Renal cortical epithelial cell (primary cell): ENCODE results near the gene UBE2D1. TPM values are rescaled to one million over a fixed set of nuclear protein-coding genes. Genes with fewer than 3 reads are reported as not detected.

ENCODE experiments used
- DNase-seq: peaks from one replicate; pipeline ENCODE4 v3.0.0-alpha.2; 2011; ENCODE audit warnings: low read depth
- total RNA-seq: library from RNA; depleted of rRNA; stranded (reverse); fragments of >200 nt; gene quantifications from 2 replicates; pipeline ENCODE4 v1.2.3, GENCODE V29; 2014

Gene UBE2D1
- total RNA-seq, 1 donor from 2014 or later: 29.4 TPM

GRCh38 chr10:58341422-58341821 is 6.6 kb downstream of the UBE2D1 start:
- DNase-seq: no peak

GRCh38 chr10:58341947-58342346 is 7.1 kb downstream of the UBE2D1 start:
- no peak for DNase-seq

GRCh38 chr10:58347967-58348366 is 13.2 kb downstream of the UBE2D1 start:
- no peak for DNase-seq

- DNase-seq: no peak
These were observed 13.8 kb downstream of the UBE2D1 start for GRCh38 chr10:58348571-58349033.

- DNase-seq: no peak
These were observed 15.2 kb downstream of the UBE2D1 start for GRCh38 chr10:58350023-58350422.

- no peak for DNase-seq
These were observed 16.0 kb downstream of the UBE2D1 start for GRCh38 chr10:58350619-58351323.

GRCh38 chr10:58351616-58352578 is 17.1 kb downstream of the UBE2D1 start:
- no peak for DNase-seq

GRCh38 chr10:58352956-58353610 is 18.3 kb downstream of the UBE2D1 start:
- DNase-seq: no peak

GRCh38 chr10:58356756-58357155 is 21.9 kb downstream of the UBE2D1 start:
- no peak for DNase-seq

- DNase-seq: no peak
These were observed 23.6 kb downstream of the UBE2D1 start for GRCh38 chr10:58358314-58358933.

GRCh38 chr10:58358947-58359346 is 24.1 kb downstream of the UBE2D1 start:
- DNase-seq: no peak

- no peak for DNase-seq
These were observed 24.7 kb downstream of the UBE2D1 start for GRCh38 chr10:58359541-58359940.

- peak; percentile 47 for DNase-seq
These were observed 25.7 kb downstream of the UBE2D1 start for GRCh38 chr10:58360412-58361004.

- no peak for DNase-seq
These were observed 26.5 kb downstream of the UBE2D1 start for GRCh38 chr10:58361353-58361752.

- no peak for DNase-seq
These were observed 27.4 kb downstream of the UBE2D1 start for GRCh38 chr10:58362027-58362789.

- no peak for DNase-seq
These were observed 32.3 kb downstream of the UBE2D1 start for GRCh38 chr10:58367069-58367468.

- DNase-seq: no peak
These were observed 36.7 kb downstream of the UBE2D1 start for GRCh38 chr10:58371473-58371872.

- DNase-seq: no peak
These were observed 38.0 kb downstream of the UBE2D1 start for GRCh38 chr10:58372607-58373441.

- peak; percentile 85 for DNase-seq
These were observed 38.6 kb downstream of the UBE2D1 start for GRCh38 chr10:58373442-58373827.
